ENCODE results near the gene SAA2. TPM values are rescaled to one million over a fixed set of nuclear protein-coding genes. Genes with fewer than 3 reads are reported as not detected.
"Not testable (repeated sequence)": the region's sequence is repeated elsewhere in the genome, so short reads cannot be mapped to it uniquely, and the experiment has no call there.

Gene SAA2
- polyA plus RNA-seq, 1 experiment: not detected

DNA sequence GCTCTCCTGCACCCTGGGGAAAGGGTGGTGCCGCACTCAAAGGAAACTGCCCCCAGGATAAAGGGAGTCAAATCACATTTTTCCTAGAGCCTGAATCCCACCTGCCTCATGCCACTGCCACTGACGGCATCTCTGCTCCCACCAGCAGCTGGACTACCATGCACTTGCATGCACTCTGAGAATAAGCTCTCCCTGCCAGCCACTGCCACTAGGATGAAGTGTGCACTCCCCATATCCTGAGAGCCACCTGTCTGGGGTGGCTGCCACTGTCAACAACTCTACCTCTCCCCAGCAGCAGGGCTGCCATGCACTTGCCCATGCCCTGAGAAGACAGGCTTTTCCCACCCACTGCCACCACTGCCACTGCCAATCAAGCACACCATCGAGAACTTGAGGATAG is 44.2 kb downstream of the SAA2 start:
- TF ChIP-seq CTCF (IDR thresholded peaks at IDR 0.05; ENCODE audit: low read depth, low read length): no peak
- H3K27me3 ChIP-seq (ENCODE audit: control insufficient read depth, insufficient read depth, low read length): peaks cover 6% of the 10 kb centered on the region
- H3K9me3 ChIP-seq (ENCODE audit: control insufficient read depth, insufficient read depth, low read length): no peaks in the 10 kb centered on the region
- ChIA-PET CTCF (interaction anchor here (0.6 to 2.3 kb wide), 14 partner anchors 8 to 637 kb away, joined by 3 to 40 read pairs (median 6); no protein-coding TSS in a partner anchor), POLR2A (no interaction called here)
- no peak for DNase-seq (ENCODE audit: low read depth, low spot score)
- no peak overlapping the region for H3K27ac ChIP-seq (ENCODE audit: low read depth, low read length)
- no peak overlapping the region for H3K4me3 ChIP-seq (ENCODE audit: low read depth, low read length)

GRCh38 chr11:18203723-18204122 is 44.7 kb downstream of the SAA2 start:
- TF ChIP-seq CTCF (IDR thresholded peaks at IDR 0.05; ENCODE audit: low read depth, low read length): peak; percentile 58
- ChIA-PET POLR2A (no interaction called here), CTCF (interaction anchor here (0.5 to 2.3 kb wide), 15 partner anchors 9 to 638 kb away, joined by 3 to 40 read pairs (median 6); no protein-coding TSS in a partner anchor)
- no peak overlapping the region for H3K4me3 ChIP-seq (ENCODE audit: low read depth, low read length)
- H3K27ac ChIP-seq (ENCODE audit: low read depth, low read length): no peak overlapping the region
- no peaks in the 10 kb centered on the region for H3K9me3 ChIP-seq (ENCODE audit: control insufficient read depth, insufficient read depth, low read length)
- H3K27me3 ChIP-seq (ENCODE audit: control insufficient read depth, insufficient read depth, low read length): peaks cover 1% of the 10 kb centered on the region
- DNase-seq (ENCODE audit: low read depth, low spot score): no peak

- CTCF ChIA-PET; H3K27me3 ChIP-seq (ENCODE audit: control insufficient read depth, insufficient read depth, low read length); H3K4me3 ChIP-seq (ENCODE audit: low read depth, low read length); H3K27ac ChIP-seq (ENCODE audit: low read depth, low read length); H3K9me3 ChIP-seq (ENCODE audit: control insufficient read depth, insufficient read depth, low read length); POLR2A ChIA-PET; DNase-seq (ENCODE audit: low read depth, low spot score): not testable (repeated sequence)
Observed at GRCh38 chr11:18197738-18198137, 50.7 kb downstream of the SAA2 start.

GRCh38 chr11:18196532-18196931 is 51.9 kb downstream of the SAA2 start:
- no peak for TF ChIP-seq CTCF (IDR thresholded peaks at IDR 0.05; ENCODE audit: low read depth, low read length)
- ChIA-PET POLR2A (no interaction called here), CTCF (no interaction called here)
- Histone ChIP-seq H3K4me3 (ENCODE audit: low read depth, low read length) (no peak overlapping the region), H3K27ac (ENCODE audit: low read depth, low read length) (no peak overlapping the region), H3K9me3 (ENCODE audit: control insufficient read depth, insufficient read depth, low read length) (no peaks in the 10 kb centered on the region), H3K27me3 (ENCODE audit: control insufficient read depth, insufficient read depth, low read length) (no peaks in the 10 kb centered on the region)
- DNase-seq (ENCODE audit: low read depth, low spot score): no peak

Small RNA genes lying within 50 kb of the gene (small RNA-seq; reads per million reads assigned to genes)
- gene RNA5SP333 (ENCODE audit: insufficient read length, low read depth) (not detected), gene RNA5SP334 (ENCODE audit: insufficient read length, low read depth) (not detected)

Other genes starting within 250 kb of the SAA2 start
- gene SERGEF, start 235.6 kb downstream of the SAA2 start, polyA plus RNA-seq (2011; rRNA removed): 16.5 and 18.1 TPM in 2 replicates
- 0.04 and 0.06 TPM in 2 replicates for gene TPH1, start 202.4 kb downstream of the SAA2 start, polyA plus RNA-seq (2011; rRNA removed)
- gene SAAL1, start 142.6 kb downstream of the SAA2 start, polyA plus RNA-seq (2011; rRNA removed): 15.4 and 17.0 TPM in 2 replicates
- not detected in 2 replicates for gene MRGPRX3, start 116.1 kb downstream of the SAA2 start, polyA plus RNA-seq (2011; rRNA removed)
- gene MRGPRX4, start 75.8 kb downstream of the SAA2 start, polyA plus RNA-seq (2011; rRNA removed): not detected in 2 replicates
- not detected in 2 replicates for gene SAA4, start 11.9 kb downstream of the SAA2 start, polyA plus RNA-seq (2011; rRNA removed)
- not detected in 2 replicates for gene SAA1, start 17.6 kb upstream of the SAA2 start, polyA plus RNA-seq (2011; rRNA removed)
- gene HPS5, start 73.5 kb upstream of the SAA2 start, polyA plus RNA-seq (2011; rRNA removed): 12.5 and 14.9 TPM in 2 replicates
- gene GTF2H1, start 73.9 kb upstream of the SAA2 start, polyA plus RNA-seq (2011; rRNA removed): 40.0 and 53.2 TPM in 2 replicates
- 689 and 887 TPM in 2 replicates for gene LDHA, start 145.9 kb upstream of the SAA2 start, polyA plus RNA-seq (2011; rRNA removed)
- 0.10 TPM in 1 of 2 replicates, not detected in the other for gene LDHC, start 163.7 kb upstream of the SAA2 start, polyA plus RNA-seq (2011; rRNA removed)
- not detected in 2 replicates for gene LDHAL6A, start 207.2 kb upstream of the SAA2 start, polyA plus RNA-seq (2011; rRNA removed)

Data from AG04450 (cell line).